ENCODE results near the gene RAB8A. TPM values are rescaled to one million over a fixed set of nuclear protein-coding genes. Genes with fewer than 3 reads are reported as not detected.

Gene RAB8A
- total and polyA plus RNA-seq, 7 experiments from 2014 or later, result 61.8 to 154 (median 74.5) TPM

GRCh38 chr19:16112778-16113177, 1.1 kb downstream of the RAB8A start:
- Mint-ChIP-seq H3K36me3 (peaks cover 3 to 10% (median 4%) of the 10 kb centered on the region in 5 donors), H3K27me3 (no peaks in the 10 kb centered on the region), H3K4me3 (peak overlapping the region; percentile 93 to 99 (median 98)), H3K27ac (peak overlapping the region; percentile 89 to 99 (median 97)), H3K9me3 (peaks cover 0 to 3% (median 0%) of the 10 kb centered on the region in 11 donors), H3K4me1 (peaks cover 27 to 57% (median 46%) of the 10 kb centered on the region in 7 donors)
- Histone ChIP-seq H3K9me3 (ENCODE audit: control insufficient read depth in 2 of 3, low read length in 3 of 3) (no peaks in the 10 kb centered on the region), H3K27me3 (ENCODE audit: control insufficient read depth in 2 of 2, insufficient read depth in 2 of 2, low read length in 2 of 2) (no peaks in the 10 kb centered on the region), H3K4me3 (ENCODE audit: low read length) (peak overlapping the region; percentile 90), H3K27ac (ENCODE audit: low read depth, low read length) (peak overlapping the region; percentile 94), H3K36me3 (ENCODE audit: control insufficient read depth in 2 of 3, insufficient read depth in 3 of 3, low read length in 3 of 3) (peaks cover 0 to 31% (median 8%) of the 10 kb centered on the region in 3 experiments), H3K4me1 (ENCODE audit: control insufficient read depth in 2 of 2, insufficient read depth in 2 of 2, low read length in 2 of 2) (peaks cover 10 to 19% of the 10 kb centered on the region in 2 donors)
- DNase-seq, result no peak
- ATAC-seq, result no peak
- intact Hi-C loops (cut with micrococcal nuclease), result loop anchor here in 1 of 2 donors (5.0 kb wide), 1 partner anchor 965 kb away; the partner anchor contains the start of genes HAUS8 and MYO9B
- CTCF ChIA-PET, result interaction anchor here (0.5 to 1.4 kb wide), 6 partner anchors 32 to 163 kb away, joined by 3 to 9 read pairs (median 5); no protein-coding TSS in a partner anchor
- POLR2A ChIA-PET, result interaction anchor here (0.5 to 4.8 kb wide), 5 partner anchors 10 to 1018 kb away, joined by 3 to 43 read pairs (median 6); no protein-coding TSS in a partner anchor

- Mint-ChIP-seq H3K27me3 (no peaks in the 10 kb centered on the region), H3K4me3 (peak overlapping the region; percentile 44 to 79 (median 60)), H3K4me1 (peaks cover 37 to 65% (median 52%) of the 10 kb centered on the region in 7 donors), H3K9me3 (peaks cover 0 to 3% (median 0%) of the 10 kb centered on the region in 11 donors), H3K36me3 (peaks cover 4 to 12% (median 6%) of the 10 kb centered on the region in 5 donors), H3K27ac (peak overlapping the region in 6 of 9 donors; percentile 41 to 84 (median 62))
- no peaks in the 10 kb centered on the region for H3K27me3 ChIP-seq (ENCODE audit: control insufficient read depth in 2 of 2, insufficient read depth in 2 of 2, low read length in 2 of 2)
- H3K4me3 ChIP-seq (ENCODE audit: low read length), result no peak overlapping the region
- ChIA-PET CTCF (interaction anchor here (0.6 to 1.4 kb wide), 4 partner anchors 43 to 223 kb away, joined by 3 to 9 read pairs (median 4); no protein-coding TSS in a partner anchor), POLR2A (interaction anchor here (1.5 to 4.8 kb wide), 2 partner anchors 27 to 42 kb away, joined by 7 to 43 read pairs; no protein-coding TSS in a partner anchor)
- peaks cover 0 to 41% (median 15%) of the 10 kb centered on the region in 3 experiments for H3K36me3 ChIP-seq (ENCODE audit: control insufficient read depth in 2 of 3, insufficient read depth in 3 of 3, low read length in 3 of 3)
- H3K27ac ChIP-seq (ENCODE audit: low read depth, low read length), result no peak overlapping the region
- no peaks in the 10 kb centered on the region for H3K9me3 ChIP-seq (ENCODE audit: control insufficient read depth in 2 of 3, low read length in 3 of 3)
- H3K4me1 ChIP-seq (ENCODE audit: control insufficient read depth in 2 of 2, insufficient read depth in 2 of 2, low read length in 2 of 2), result peaks cover 10 to 28% of the 10 kb centered on the region in 2 donors
- ATAC-seq (no peak), DNase-seq (no peak)
- intact Hi-C loops (cut with micrococcal nuclease), result loop anchor here in 1 of 2 donors (5.0 kb wide), 1 partner anchor 964 kb away; the partner anchor contains the start of genes HAUS8 and MYO9B
Measured at GRCh38 chr19:16113727-16114126, 2.0 kb downstream of the RAB8A start.

DNA sequence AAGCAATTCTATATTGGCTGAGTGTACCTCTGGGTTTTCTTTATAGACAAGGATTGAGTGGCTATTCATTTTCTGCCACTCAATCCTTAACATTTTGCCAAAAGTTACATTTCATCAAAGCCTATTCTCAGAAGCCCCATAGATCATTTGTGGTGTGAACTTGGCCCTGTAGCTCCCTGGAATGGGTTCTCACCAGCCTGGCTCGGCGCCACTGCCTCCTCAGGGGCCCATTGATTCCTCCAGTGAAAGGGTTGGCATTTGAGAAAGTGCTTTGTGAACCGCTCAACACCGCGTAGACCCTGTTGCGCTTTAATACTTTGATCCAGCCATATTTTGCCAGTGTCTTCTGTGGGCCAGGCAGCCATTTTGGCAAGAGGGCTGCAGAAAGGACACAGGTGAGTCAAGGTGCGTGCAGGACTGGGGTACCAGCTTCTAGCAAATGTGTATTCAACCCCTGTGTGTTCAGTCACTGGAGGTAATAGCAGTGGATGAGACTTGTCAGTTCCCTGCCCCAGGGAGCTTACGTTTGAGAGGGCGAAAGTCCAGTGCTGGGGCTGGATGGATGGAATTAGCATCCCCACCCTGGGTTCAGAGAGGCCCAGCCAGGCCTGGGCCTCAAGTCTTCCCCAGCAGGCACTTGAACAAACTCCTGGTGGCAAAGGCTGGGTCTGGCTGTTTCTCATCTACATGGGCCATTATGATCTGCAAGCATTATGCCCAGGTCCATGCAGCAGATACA, 3.8 kb downstream of the RAB8A start:
- no peaks in the 10 kb centered on the region for H3K27me3 ChIP-seq (ENCODE audit: control insufficient read depth in 2 of 2, insufficient read depth in 2 of 2, low read length in 2 of 2)
- no peaks in the 10 kb centered on the region for H3K9me3 ChIP-seq (ENCODE audit: control insufficient read depth in 2 of 3, low read length in 3 of 3)
- Mint-ChIP-seq H3K9me3 (peaks cover 0 to 3% (median 0%) of the 10 kb centered on the region in 11 donors), H3K27me3 (no peaks in the 10 kb centered on the region), H3K27ac (peak overlapping the region; percentile 32 to 90 (median 70)), H3K4me1 (peaks cover 42 to 74% (median 56%) of the 10 kb centered on the region in 7 donors), H3K4me3 (peak overlapping the region in 2 of 10 donors; percentile 37 to 38), H3K36me3 (peaks cover 4 to 22% (median 6%) of the 10 kb centered on the region in 5 donors)
- ChIA-PET CTCF (interaction anchor here (0.6 to 1.3 kb wide), 2 partner anchors 74 to 501 kb away, joined by 3 to 5 read pairs; no protein-coding TSS in a partner anchor), POLR2A (interaction anchor here (1.1 kb wide), 1 partner anchor 24 kb away, joined by 5 read pairs; no protein-coding TSS in a partner anchor)
- H3K4me3 ChIP-seq (ENCODE audit: low read length), result no peak overlapping the region
- DNase-seq (no peak), ATAC-seq (no peak)
- intact Hi-C loops (cut with micrococcal nuclease), result no loop called here
- peaks cover 0 to 56% (median 15%) of the 10 kb centered on the region in 3 experiments for H3K36me3 ChIP-seq (ENCODE audit: control insufficient read depth in 2 of 3, insufficient read depth in 3 of 3, low read length in 3 of 3)
- H3K4me1 ChIP-seq (ENCODE audit: control insufficient read depth in 2 of 2, insufficient read depth in 2 of 2, low read length in 2 of 2), result peaks cover 10 to 39% of the 10 kb centered on the region in 2 donors
- peak overlapping the region; percentile 24 for H3K27ac ChIP-seq (ENCODE audit: low read depth, low read length)

- H3K27ac ChIP-seq (ENCODE audit: low read depth, low read length), result peak overlapping the region; percentile 24
- ATAC-seq (no peak), DNase-seq (no peak)
- Mint-ChIP-seq H3K9me3 (peaks cover 0 to 3% (median 0%) of the 10 kb centered on the region in 11 donors), H3K27ac (peak overlapping the region in 8 of 9 donors; percentile 1 to 84 (median 72)), H3K27me3 (no peaks in the 10 kb centered on the region), H3K4me1 (peaks cover 40 to 73% (median 54%) of the 10 kb centered on the region in 7 donors), H3K36me3 (peaks cover 4 to 22% (median 6%) of the 10 kb centered on the region in 5 donors), H3K4me3 (peak overlapping the region in 2 of 10 donors; percentile 37 to 38)
- ChIA-PET CTCF (interaction anchor here (1.3 kb wide), 1 partner anchor 75 kb away, joined by 5 read pairs; no protein-coding TSS in a partner anchor), POLR2A (interaction anchor here (1.1 kb wide), 1 partner anchor 24 kb away, joined by 5 read pairs; no protein-coding TSS in a partner anchor)
- peaks cover 10 to 36% of the 10 kb centered on the region in 2 donors for H3K4me1 ChIP-seq (ENCODE audit: control insufficient read depth in 2 of 2, insufficient read depth in 2 of 2, low read length in 2 of 2)
- H3K4me3 ChIP-seq (ENCODE audit: low read length), result no peak overlapping the region
- H3K36me3 ChIP-seq (ENCODE audit: control insufficient read depth in 2 of 3, insufficient read depth in 3 of 3, low read length in 3 of 3), result peaks cover 0 to 62% (median 15%) of the 10 kb centered on the region in 3 experiments
- no peaks in the 10 kb centered on the region for H3K9me3 ChIP-seq (ENCODE audit: control insufficient read depth in 2 of 3, low read length in 3 of 3)
- intact Hi-C loops (cut with micrococcal nuclease), result no loop called here
- H3K27me3 ChIP-seq (ENCODE audit: control insufficient read depth in 2 of 2, insufficient read depth in 2 of 2, low read length in 2 of 2), result no peaks in the 10 kb centered on the region
Measured at GRCh38 chr19:16116067-16116466, 4.4 kb downstream of the RAB8A start.

GRCh38 chr19:16117594-16118033, 5.9 kb downstream of the RAB8A start:
- no peaks in the 10 kb centered on the region for H3K9me3 Mint-ChIP-seq
- peak overlapping the region in 7 of 9 donors; percentile 26 to 81 (median 71) for H3K27ac Mint-ChIP-seq
- H3K36me3 Mint-ChIP-seq, result peaks cover 6 to 25% (median 11%) of the 10 kb centered on the region in 5 donors
- Histone ChIP-seq H3K4me1 (ENCODE audit: control insufficient read depth in 2 of 2, insufficient read depth in 2 of 2, low read length in 2 of 2) (peaks cover 5 to 30% of the 10 kb centered on the region in 2 donors), H3K27me3 (ENCODE audit: control insufficient read depth in 2 of 2, insufficient read depth in 2 of 2, low read length in 2 of 2) (no peaks in the 10 kb centered on the region), H3K36me3 (ENCODE audit: control insufficient read depth in 2 of 3, insufficient read depth in 3 of 3, low read length in 3 of 3) (peaks cover 11 to 74% (median 15%) of the 10 kb centered on the region in 3 experiments), H3K4me3 (ENCODE audit: low read length) (no peak overlapping the region), H3K9me3 (ENCODE audit: control insufficient read depth in 2 of 3, low read length in 3 of 3) (no peaks in the 10 kb centered on the region), H3K27ac (ENCODE audit: low read depth, low read length) (no peak overlapping the region)
- ChIA-PET POLR2A (interaction anchor here (1.1 to 1.4 kb wide), 3 partner anchors 17 to 42 kb away, joined by 3 to 5 read pairs (median 3); no protein-coding TSS in a partner anchor), CTCF (interaction anchor here (1.3 kb wide), 1 partner anchor 76 kb away, joined by 6 read pairs; no protein-coding TSS in a partner anchor)
- ATAC-seq (no peak), DNase-seq (no peak)
- H3K4me1 Mint-ChIP-seq, result peaks cover 30 to 59% (median 40%) of the 10 kb centered on the region in 7 donors
- intact Hi-C loops (cut with micrococcal nuclease), result loop anchor here in 1 of 2 donors (2.0 kb wide), 1 partner anchor 25 kb away; the partner anchor contains the start of gene HSH2D
- H3K4me3 Mint-ChIP-seq, result peak overlapping the region in 2 of 10 donors; percentile 25 to 56
- no peaks in the 10 kb centered on the region for H3K27me3 Mint-ChIP-seq

All from naive thymus-derived CD4-positive, alpha-beta T cell (primary cell).